AG08395 (cell line): Measurements from ENCODE around the gene PLN.
A peak's percentile ranks its signal among the peaks of the same experiment; 100 is the strongest.

Experiments used
- DNase-seq: peaks from one replicate; pipeline ENCODE4 v3.0.0; 2012; ENCODE audit warnings: mixed read lengths, low spot score

The PLN gene

DNA sequence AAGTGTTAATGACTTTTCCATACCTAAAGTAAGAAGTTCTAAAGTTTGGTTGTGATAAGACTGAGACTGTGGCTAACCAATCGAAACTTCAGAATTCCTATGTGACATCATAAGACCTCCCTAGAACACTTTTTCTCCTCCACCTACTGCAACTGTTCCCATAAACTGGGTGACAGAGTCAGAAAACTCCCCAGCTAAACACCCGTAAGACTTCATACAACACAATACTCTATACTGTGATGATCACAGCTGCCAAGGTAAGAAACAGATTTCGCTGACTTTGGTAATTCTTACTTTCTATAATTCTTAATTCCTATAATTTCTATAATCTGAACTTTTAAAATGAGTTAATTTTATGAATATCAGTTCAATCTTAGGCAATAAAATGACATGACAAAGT is at the start of gene PLN:
PLN (plus strand) TSS at position 161 of the 400 bp plus-strand sequence. CDS start 10,626 bp downstream, outside the sequence.
- DNase-seq = no peak

DNA sequence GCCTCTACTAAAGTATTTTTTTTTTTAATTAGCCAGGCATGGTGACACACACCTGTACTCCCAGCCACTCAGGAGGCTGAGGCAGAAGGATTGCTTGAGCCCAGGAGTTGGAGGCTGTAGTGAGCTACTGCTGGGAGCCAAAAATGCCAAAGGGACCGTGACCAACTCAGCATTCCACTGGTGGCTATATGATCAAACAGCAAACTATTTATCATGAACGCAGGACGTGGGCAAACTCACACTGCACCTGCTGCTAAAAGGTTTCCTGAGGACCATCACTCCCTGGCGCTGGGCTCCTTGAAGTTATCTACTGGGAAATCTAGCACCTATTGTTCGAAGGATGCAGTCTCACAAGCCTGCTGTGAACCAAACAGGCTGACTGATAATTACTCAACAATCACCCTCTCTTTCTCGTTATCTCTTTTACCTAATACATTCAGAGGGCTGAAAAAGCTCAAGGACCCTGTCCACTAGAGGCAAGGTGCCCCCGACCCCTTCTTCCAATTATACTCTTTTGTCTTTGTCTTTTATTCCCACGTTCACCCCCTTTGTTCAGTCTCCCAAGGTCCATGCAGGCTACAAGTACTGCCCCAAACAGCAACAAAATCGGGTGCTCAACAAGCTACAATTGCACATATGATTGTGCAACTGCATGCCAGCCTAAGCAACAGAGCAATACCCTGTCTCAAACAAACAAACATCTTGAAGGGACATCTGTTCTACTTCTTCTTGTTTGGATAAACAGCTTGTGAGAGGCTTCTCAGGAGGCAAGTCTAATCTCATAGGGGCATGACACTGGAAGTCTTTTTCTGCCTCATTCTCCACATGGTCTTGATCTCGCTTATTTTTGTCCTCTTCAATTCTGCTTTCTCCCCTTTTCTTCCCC is 47.7 kb upstream of the PLN start:
- no peak for DNase-seq

DNA sequence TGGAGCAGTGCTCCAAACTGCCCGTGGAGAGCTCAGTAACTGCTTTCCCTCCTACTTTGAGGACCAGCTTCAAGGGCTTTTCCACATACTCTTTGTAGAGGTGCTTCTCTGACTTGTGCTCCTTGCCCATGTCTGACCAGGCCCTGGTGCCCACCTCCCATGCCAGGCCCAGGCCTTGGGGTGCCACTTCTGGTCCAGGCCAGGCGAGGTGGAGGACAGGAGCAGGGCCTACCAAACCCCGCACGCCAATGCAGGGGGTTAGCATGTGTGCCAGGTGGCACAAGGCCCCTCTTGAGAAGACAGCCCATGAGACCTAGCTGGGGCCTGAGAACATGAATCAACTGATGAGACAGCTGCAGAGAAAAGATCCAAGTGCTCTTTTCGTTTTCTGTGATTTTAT is 47.0 kb upstream of the PLN start:
- no peak for DNase-seq

DNA sequence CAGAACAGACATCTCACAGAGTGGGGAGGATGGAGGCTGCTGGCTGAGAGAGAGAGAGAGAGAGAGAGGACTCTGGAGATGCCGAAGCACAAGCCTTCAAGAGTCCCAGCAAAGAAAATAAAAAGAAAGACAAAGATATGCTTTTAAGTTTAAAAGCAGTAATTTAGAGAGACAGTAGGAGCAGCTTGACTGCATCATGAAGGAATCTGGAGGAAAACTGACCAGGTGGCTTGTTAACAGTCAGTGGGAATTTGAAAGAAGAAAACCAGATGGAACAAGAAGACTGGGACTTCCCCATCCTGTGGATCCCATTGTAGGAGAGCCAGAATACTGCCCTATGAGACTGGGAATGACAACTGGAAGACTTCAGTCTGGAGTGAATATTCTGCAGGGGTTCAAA is 46.3 kb upstream of the PLN start:
- DNase-seq = no peak

DNA sequence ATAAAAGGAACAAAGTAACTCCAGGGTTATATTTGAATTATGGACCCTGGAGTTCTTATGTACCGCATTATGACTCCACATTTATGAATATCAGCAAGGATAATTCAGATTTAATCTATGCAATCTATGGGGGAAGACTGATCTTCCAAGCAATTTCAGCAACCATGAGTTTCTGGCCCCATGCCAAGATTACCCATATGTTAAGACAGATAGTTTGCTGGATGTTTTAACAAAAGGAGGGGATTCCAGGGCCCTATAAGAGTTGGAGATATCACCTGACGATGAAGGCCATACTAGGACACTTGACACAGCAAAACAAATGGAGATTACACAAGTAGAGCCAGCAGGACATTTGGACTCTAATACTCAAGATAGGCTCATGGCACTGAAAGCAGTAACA is 45.9 kb upstream of the PLN start:
- no peak for DNase-seq

DNA sequence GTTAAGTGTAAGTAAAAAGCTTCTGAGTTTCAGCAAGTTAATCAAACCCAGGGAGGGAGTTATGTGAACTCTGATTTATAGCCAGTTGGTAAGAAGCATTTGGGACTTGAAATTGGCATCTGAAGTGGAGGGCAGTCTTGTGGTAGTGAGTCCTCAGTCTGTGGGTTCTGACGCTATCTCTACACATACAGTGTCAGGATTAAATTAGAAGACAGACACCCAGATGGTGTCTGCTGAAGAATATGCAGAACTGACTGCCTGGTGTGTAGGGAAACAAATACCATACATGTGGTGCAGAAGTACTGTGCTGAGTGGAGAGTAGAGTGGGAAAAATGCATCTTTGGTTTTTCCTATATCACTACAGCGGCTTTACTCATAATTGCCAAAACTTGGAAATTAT is 43.5 kb upstream of the PLN start:
- DNase-seq = no peak

DNA sequence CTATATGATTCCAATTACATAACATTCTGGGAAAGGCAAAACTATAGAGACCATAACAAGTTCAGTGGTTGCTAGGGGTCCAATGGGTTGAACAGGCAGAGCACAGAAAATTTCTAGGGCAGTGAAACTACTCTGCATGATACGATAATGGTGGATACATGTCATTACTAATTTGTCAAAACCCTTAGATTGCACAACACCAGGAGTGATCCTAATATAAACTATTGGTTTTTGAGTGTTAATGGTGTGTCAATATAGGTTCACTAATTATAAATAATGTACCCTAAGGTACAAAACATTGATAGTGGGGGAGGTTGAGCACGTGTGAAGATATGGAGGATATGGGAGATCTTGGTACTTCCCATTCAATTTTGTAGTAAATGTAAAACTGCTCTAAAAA is 42.4 kb upstream of the PLN start:
- DNase-seq = no peak

DNA sequence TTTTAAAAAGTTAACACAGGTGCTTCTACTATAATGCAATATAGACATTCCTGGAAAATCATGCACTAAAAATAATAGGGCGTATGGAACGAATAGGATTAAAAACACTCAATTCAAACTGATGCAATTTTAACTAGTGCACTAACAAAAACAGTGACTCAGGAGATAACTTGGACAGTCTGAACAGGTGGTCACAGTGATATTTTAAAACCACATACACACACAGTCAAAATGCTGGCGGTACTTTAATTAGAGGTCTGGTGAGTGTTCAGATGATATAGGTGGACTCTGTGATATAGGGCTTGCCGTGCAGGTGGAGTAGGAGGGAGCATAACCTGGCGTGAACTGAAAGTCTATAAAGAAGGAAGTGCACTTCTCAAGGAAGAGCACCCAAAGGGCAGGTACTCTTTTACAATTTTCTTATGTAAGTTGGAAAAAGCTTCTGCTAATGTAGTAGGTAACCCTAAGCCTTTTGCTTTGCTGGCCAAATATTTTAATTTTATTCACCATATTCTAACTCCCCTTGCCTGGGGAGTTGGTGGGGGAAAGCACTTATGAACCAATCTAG is 41.9 kb upstream of the PLN start:
- no peak for DNase-seq

DNA sequence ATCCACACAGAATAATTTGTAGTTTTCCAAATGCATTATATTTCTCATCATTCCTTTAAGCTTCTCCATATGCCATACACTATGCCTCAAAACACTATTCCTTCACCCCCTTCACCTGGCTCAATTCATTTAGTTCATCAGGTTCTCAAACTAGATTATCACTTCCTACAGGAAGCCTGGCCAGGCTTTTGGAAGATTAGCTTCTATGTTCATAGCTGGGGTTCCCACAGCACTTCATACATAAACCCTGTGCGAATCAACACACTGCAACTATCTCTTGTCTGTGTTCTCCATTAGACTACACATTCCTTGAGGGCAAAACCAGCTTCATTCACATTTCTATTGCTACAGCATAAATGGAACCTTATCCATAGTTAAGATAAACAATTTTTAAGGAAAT is 40.5 kb upstream of the PLN start:
- no peak for DNase-seq

DNA sequence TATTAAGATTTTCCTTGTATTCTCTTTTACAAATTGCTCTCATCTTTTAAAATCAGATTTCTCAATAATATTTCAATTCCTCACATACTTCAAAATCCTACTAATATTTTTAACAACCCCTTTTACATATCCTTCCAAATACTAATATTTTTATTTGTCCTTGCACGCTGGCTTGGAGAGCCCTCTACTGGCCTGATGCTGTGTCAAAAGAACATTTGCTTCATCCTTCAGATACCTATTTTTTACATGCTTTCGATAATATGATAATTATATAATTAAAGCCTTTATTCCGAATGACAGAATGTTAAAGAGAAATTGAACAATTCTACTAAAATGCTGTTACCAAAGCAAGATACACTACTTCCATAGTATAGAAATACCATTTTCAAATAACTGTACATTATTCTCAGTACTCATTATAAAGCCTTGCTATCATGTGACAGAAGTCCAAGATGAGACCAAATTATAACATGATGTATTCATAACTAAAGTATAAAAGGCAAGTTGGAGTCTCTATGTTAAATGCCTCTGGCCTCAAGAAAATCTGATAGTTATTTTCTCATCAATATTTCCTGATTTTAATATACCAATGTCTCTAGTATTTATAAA is 39.0 kb upstream of the PLN start:
- DNase-seq = peak; percentile 18

DNA sequence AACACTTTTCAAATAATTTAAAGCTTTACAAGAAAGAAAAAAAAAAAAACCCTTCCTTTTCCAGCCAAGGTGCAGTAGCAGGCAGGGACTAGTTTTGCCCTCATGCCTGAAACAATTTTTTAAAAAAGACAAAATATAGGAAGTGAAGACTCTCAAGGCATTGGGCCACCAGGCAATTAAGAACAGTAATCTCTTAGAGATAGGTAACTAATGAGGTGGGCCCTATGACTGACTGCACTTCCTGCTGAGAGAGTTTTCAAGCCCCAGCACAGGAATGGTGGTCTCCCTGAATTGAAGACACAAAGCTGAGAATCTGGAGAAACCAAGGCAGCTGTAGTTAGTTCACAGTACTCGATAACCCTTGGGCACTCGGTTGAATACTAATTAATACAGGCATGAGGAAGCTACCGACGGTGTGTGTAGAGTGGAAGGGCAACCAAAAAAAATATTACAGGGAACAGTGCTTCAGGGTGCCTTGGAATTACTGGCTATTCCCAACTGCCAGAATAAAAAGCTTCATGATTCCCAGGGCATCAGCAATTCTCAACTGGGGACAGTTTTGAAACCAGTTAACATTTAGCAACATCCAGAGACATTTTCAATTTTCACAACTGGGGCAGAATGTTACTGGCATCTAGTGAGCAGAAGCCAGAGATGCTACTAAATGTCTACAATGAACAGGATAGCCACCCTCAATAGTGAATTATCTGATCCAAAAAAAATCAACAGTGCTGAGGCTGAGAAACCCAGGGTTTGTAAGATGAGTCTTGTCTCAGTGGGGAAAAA is 36.0 kb upstream of the PLN start:
- no peak for DNase-seq

DNA sequence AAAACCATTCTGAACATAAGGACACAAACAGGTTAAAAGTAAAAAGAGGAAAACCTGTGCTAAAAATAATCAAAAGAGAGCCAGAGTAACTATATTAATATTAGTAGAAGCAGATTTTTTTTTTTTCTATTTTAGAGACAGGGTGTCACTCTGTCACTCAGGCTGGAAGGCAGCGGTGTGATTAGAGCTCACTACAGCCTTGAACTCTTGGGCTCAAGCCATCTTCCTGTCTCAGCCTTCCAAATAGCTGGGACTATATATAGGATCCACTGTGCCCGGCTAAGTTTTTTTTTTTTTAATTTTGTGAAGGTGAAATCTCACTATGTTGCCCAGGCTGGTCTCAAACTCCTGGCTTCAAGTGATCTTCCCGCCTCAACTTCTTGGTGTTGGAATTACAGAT is 33.4 kb upstream of the PLN start:
- no peak for DNase-seq

DNA sequence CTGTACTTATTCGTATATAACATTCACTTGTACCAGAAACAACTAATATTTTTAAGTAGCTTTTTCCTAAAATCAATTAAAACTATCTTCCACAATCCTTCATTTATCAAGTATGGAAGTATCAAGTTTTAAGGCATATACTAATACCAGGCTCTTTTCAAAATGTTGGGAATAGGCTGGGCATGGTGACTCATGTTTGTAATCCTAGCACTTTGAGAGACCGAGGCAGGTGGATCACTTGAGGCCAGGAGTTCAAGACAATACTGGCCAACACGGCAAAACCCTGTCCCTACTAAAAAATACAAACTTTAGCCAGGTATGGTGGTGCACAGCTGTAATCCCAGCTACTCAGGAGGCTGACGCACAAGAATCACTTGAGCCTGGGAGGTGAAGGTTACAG is 25.7 kb upstream of the PLN start:
- DNase-seq = no peak

DNA sequence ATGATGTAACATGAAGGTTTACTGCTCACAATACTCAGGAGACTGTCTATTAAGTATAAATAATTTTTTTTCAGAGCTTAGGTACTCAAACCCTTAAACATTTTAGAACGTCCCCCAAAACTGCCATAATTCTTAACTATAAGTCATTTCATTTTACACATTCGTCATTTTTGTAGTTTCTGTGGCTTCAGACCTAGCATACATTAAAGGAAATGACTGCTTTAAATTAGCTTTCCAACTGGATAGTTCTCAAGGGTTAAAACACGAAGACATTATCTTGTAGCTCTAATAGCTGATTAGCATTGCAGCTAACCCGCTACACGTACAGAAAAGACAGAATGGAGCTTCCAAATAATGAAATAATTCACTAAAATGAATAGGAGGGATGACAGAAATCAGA is 24.9 kb upstream of the PLN start:
- DNase-seq = no peak

DNA sequence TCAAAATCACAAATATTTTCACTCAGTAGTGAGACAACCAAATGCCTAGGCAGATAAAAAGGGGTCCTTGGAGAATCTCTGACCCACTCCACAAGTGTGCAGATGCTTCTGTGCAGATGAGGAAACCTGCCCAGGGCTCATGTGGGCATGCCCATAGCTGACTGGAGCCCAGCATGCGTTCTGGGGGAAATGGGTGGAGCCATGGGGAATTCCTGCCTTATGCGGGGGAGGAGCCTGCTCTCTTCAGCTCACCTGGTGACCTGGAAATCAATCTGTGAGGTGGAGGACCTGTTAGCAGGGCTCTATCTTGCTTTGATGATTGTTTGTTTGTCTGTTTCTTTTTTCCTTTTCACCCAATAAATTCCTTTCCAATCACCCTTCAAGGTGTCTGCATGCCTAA is 23.4 kb upstream of the PLN start:
- no peak for DNase-seq

DNA sequence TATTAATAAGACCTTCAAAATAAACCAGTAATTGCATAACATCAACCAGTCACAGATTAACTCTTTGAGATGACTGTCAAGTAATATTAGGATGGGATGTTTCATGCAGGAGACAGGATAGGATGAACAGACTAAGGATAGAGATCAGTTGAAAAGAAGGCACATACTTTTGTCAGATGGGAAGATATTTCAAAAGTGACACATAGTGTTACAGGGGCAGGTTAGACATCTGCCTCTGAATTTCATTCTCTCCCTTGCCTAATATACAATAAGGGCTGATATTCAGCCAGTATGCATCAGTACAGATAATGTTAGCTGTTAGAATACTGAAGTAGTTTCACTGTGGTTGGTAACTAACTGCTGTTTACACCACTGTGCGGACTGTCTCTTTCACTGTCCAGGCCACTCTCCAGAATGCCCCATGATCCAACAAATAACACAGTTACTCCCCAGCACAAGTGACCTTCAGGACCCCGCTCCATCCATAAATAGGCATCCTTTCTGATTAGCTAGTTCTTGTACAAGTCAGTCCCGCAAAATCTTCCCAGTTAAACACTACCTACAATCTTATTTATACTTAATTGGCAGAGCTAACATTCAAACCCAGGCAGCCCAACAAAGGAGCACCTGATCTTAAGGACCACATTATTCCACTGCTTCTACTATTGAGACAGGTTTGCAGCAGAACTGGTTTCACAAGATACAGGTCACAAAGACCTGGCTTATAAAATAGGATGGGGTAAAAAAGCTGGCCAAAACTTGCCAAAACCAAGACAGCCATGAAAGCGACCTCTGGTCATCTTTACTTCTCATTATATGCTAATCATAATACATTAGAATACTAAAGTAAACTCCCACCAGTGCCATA is 21.9 kb upstream of the PLN start:
- DNase-seq = no peak

DNA sequence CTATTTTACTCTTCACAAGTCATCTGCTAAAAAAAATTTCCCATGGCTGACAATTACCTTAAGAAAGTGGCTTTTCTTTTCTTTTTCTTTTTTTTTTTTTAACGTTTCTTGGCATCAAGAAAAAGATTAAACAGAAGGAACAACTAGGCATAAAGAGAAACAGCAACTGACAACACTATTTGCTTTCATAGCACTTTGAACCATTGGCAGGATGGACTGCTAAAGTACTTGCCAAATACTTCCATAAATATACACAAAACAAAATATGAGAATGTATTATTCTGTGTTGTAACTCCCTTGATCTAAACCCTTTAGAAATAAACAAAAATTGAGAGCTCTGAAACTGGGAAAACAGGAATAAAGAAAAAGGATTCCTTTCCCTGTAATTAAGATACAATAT is 20.0 kb upstream of the PLN start:
- DNase-seq = no peak

DNA sequence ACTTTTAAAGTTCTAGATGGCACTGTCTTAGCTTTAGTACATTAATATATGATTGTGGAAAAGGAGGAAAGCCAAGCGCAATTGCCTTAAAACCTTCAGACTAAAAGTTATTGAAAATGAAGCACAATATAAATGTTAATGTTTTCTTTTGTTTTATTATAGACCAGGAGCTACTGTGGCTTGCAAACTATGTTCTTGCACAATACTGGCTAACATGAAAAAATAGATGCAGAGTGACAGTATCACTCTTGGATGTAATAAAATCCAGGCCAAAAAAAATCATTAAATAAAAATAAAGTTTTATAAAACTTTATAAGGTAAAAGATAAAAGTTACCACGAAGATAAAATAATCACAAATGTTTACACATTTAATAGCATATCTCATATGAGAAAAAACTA is 18.3 kb upstream of the PLN start:
- DNase-seq = no peak

DNA sequence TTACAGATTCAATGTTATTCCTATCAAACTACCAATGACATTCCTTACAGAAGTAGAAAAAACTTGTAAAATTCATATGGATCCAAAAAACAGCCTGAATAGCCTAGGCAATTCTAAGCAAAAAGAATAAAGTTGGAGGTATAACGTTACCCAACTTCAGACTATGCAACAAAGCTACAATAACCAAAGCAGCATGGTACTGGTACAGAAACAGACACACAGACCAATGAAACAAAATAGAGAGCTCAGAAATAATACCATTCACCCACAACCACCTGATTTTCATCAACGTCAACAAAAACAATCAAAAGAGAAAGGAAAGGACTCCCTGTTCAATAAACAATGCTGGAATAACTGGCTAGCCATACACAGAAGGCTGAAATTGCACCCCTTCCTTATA is 17.2 kb upstream of the PLN start:
- no peak for DNase-seq

DNA sequence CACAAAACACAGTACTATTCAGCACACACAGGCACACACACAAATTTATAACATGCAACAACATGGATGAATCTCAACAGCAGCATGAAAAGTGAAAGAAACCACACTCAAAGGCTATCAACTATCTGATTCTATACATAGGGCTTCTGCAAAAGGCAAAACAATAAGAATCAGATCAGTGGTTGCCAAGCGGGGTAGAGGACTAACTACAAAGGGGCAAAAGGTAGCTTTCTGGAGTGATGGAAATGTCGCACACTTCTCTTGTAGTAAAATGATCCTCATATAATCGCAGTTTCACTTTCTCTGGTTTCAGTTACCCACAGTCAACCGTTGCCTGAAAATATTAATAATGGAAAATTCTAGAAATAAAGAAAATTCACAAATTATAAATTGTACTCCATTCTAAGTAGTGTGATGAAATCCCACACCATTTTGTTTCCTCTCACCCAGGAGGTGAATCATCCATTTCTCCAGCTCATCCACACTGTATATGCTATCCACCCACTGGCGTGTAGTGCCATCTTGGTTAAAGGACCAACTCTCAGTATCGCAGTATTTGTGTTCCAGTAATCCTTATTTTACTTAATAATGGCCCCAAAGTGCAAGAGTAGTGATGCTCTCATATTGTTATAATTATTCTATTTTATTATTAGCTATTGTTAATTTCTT is 12.8 kb upstream of the PLN start:
- no peak for DNase-seq

DNA sequence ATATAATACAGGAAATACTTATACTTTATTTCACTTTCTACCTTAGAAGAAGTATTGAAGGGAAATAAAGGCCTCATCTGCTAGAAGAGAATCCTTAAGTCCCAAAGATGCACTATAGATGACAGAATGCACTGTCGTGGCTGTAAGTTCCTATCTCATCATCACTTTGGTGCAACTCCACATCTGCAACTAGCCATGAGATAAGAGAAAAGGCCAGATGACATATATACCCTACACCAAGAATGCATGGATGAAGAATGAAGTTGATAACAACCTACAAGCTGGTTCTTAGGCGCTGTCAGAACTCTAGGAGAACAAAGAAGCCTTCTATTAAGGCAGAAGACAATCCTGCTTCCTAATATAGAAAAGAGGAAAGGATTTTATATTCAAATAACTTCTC is 11.6 kb upstream of the PLN start:
- DNase-seq = no peak
